ENCODE data around the gene INSR.

The INSR gene

GRCh38 chr19:7292950-7293761, 1.1 kb downstream of the INSR start:
- H3K27me3 ChIP-seq: peaks cover 7% of the 10 kb centered on the region; the same call in 1 of the 2 replicates
- no peak for TF ChIP-seq CTCF (IDR thresholded peaks at IDR 0.05; ENCODE audit: low read depth, low read length)
- no peaks in the 10 kb centered on the region for H3K9me3 ChIP-seq
- no peaks in the 10 kb centered on the region; the same call in 1 of the 2 replicates for H3K4me1 ChIP-seq
- DNase-seq: peak; percentile 25
- H3K4me3 ChIP-seq (ENCODE audit: low read depth, low read length): peak overlapping the region; percentile 61
- no peaks in the 10 kb centered on the region for H3K36me3 ChIP-seq

- Histone ChIP-seq H3K9me3 (no peaks in the 10 kb centered on the region), H3K4me3 (ENCODE audit: low read depth, low read length) (no peak overlapping the region), H3K27me3 (peaks cover 3% of the 10 kb centered on the region; the same call in 1 of the 2 replicates), H3K4me1 (no peaks in the 10 kb centered on the region; the same call in 1 of the 2 replicates), H3K36me3 (no peaks in the 10 kb centered on the region; the same call in 1 of the 2 replicates)
- no peak for TF ChIP-seq CTCF (IDR thresholded peaks at IDR 0.05; ENCODE audit: low read depth, low read length)
- DNase-seq: no peak
These were observed 1.8 kb downstream of the INSR start for GRCh38 chr19:7292352-7292949.

- Histone ChIP-seq H3K27me3 (no peaks in the 10 kb centered on the region; the same call in 1 of the 2 replicates), H3K4me1 (no peaks in the 10 kb centered on the region; the same call in 1 of the 2 replicates), H3K36me3 (no peaks in the 10 kb centered on the region; the same call in 1 of the 2 replicates), H3K9me3 (no peaks in the 10 kb centered on the region), H3K4me3 (ENCODE audit: low read depth, low read length) (no peak overlapping the region)
- peak; percentile 26 for DNase-seq
- no peak for TF ChIP-seq CTCF (IDR thresholded peaks at IDR 0.05; ENCODE audit: low read depth, low read length)
These were observed 5.2 kb downstream of the INSR start for GRCh38 chr19:7288977-7289376.

- Histone ChIP-seq H3K4me1 (no peaks in the 10 kb centered on the region; the same call in 1 of the 2 replicates), H3K4me3 (ENCODE audit: low read depth, low read length) (no peak overlapping the region), H3K36me3 (no peaks in the 10 kb centered on the region; the same call in 1 of the 2 replicates), H3K9me3 (no peaks in the 10 kb centered on the region), H3K27me3 (no peaks in the 10 kb centered on the region)
- no peak for TF ChIP-seq CTCF (IDR thresholded peaks at IDR 0.05; ENCODE audit: low read depth, low read length)
- no peak for DNase-seq
These were observed 6.1 kb downstream of the INSR start for GRCh38 chr19:7288131-7288530.

- DNase-seq: no peak
- TF ChIP-seq CTCF (IDR thresholded peaks at IDR 0.05; ENCODE audit: low read depth, low read length): no peak
- no peaks in the 10 kb centered on the region for H3K9me3 ChIP-seq
- H3K4me1 ChIP-seq: no peaks in the 10 kb centered on the region; the same call in 1 of the 2 replicates
- no peak overlapping the region for H3K4me3 ChIP-seq (ENCODE audit: low read depth, low read length)
- no peaks in the 10 kb centered on the region; the same call in 1 of the 2 replicates for H3K36me3 ChIP-seq
- H3K27me3 ChIP-seq: no peaks in the 10 kb centered on the region
These were observed 6.5 kb downstream of the INSR start for GRCh38 chr19:7287722-7288121.

Data from BE2C (cell line).